Retinal pigment epithelial cell (primary cell): ENCODE measurements around the gene CACNG3.
"Not testable (repeated sequence)": the region's sequence is repeated elsewhere in the genome, so short reads cannot be mapped to it uniquely, and the experiment has no call there.

Experiments
- DNase-seq: peaks from one replicate; pipeline ENCODE4 v3.0.0-alpha.2; 2010; ENCODE audit warnings: low read depth
- H3K4me3 ChIP-seq: 2 replicates; pipeline ENCODE4 v1.5.1; 2011; ENCODE audit warnings: mild to moderate bottlenecking, low read length, control low read depth, moderate library complexity
- TF ChIP-seq, protein P1 (sequence below): conservative IDR thresholded peaks from 2 replicates; pipeline ENCODE4 v1.5.1; 2011; ENCODE audit warnings: low read depth, low read length, control low read depth, inconsistent platforms

CACNG3 gene

DNA sequence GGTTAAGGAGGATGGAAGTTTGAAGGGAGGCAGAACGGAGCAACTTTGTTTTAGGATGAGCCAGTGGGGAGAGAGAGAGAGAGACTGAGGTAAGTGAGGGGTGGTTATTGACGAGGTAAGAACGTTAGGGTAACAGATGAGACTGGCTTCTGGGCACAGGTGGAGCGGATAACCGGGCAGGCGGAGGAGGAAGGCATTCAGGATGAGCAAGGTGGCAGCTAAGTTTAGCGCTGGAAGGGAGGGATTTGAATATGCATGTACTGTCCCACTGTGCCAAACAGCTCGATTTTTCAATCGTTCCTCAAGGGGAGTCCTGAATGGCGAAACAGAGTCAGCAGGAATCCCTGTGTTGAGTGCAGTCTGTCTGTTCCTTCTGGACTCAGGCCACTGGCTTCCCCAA, 35.8 kb downstream of the CACNG3 start:
- H3K4me3 ChIP-seq, result no peak overlapping the region
- TF ChIP-seq, protein P1, sequence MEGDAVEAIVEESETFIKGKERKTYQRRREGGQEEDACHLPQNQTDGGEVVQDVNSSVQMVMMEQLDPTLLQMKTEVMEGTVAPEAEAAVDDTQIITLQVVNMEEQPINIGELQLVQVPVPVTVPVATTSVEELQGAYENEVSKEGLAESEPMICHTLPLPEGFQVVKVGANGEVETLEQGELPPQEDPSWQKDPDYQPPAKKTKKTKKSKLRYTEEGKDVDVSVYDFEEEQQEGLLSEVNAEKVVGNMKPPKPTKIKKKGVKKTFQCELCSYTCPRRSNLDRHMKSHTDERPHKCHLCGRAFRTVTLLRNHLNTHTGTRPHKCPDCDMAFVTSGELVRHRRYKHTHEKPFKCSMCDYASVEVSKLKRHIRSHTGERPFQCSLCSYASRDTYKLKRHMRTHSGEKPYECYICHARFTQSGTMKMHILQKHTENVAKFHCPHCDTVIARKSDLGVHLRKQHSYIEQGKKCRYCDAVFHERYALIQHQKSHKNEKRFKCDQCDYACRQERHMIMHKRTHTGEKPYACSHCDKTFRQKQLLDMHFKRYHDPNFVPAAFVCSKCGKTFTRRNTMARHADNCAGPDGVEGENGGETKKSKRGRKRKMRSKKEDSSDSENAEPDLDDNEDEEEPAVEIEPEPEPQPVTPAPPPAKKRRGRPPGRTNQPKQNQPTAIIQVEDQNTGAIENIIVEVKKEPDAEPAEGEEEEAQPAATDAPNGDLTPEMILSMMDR, result no peak
- no peak for DNase-seq

DNA sequence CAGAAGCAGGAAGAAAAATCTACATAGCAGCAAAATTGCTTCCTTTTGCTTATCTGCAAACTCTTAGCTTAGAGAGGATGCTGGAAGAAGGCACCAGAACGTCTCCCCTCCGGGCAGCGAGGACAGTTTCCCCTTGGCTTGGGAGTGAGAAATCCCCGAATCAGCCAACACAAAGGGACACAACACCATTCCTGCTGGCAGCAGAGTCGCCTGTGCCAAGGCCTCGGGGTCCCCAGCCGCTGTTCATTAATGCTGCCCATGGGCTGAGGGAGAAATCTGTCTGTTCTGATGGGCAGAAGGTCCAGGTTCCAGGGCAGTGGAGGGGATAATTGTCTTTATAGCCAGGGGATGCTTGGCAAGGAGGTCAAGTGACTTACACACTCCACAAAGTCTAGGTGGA, 38.0 kb downstream of the CACNG3 start:
- TF ChIP-seq, protein P1, result no peak
- no peak for DNase-seq

GRCh38 chr16:24297375-24297774, 41.2 kb downstream of the CACNG3 start:
- no peak overlapping the region for H3K4me3 ChIP-seq
- no peak for DNase-seq
- TF ChIP-seq, protein P1, result no peak

More for the DNA sequence above, 38.0 kb downstream of the CACNG3 start:
- H3K4me3 ChIP-seq, result no peak overlapping the region

- DNase-seq, result no peak
- H3K4me3 ChIP-seq, result no peak overlapping the region
- TF ChIP-seq, protein P1, result no peak
Measured at GRCh38 chr16:24298548-24299167, 42.5 kb downstream of the CACNG3 start.

DNA sequence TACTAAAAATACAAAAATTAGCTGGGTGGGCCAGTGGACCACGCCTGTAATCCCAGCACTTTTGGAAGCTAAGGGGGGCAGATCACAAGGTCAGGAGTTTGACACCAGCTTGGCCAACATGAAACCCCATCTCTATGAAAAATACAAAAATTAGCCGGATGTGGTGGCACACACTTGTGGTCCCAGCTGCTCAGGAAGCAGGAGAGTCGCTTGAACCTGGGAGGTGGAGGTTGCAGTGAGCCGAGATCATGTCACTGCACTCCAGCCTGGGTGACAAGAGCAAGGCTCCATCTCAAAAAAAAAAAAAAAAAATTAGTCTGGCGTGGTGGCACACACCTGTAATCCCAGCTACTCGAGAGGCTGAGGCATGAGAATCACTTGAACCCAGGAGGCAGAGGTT, 44.6 kb downstream of the CACNG3 start:
- DNase-seq, H3K4me3 ChIP-seq: not testable (repeated sequence)

DNA sequence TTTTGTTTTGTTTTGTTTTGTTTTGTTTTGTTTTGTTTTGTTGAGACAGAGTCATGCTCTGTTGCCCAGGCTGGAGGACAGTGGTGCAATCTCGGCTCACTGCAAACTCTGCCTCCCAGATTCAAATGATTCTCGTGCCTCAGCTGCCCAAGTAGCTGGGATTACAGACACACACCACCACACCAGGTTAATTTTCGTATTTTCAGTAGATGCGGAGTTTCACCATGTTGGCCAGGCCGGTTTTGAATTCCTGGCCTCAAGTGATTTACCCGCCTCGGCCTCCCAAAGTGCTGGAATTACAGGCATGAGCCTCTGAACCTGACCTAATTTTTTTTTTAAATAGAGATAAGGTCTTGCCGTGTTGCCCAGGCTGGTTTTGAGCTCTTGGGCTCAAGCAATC, 46.5 kb downstream of the CACNG3 start:
- TF ChIP-seq, protein P1, result no peak
- no peak for DNase-seq
- H3K4me3 ChIP-seq, result no peak overlapping the region

GRCh38 chr16:24308200-24308599, 52.1 kb downstream of the CACNG3 start:
- no peak overlapping the region for H3K4me3 ChIP-seq
- TF ChIP-seq, protein P1, result no peak
- DNase-seq, result no peak
